Eye (tissue), 1 donor: ENCODE data around the gene TMEM114.
A peak's percentile ranks its signal among the peaks of the same experiment; 100 is the strongest.
"Not testable (repeated sequence)": the region's sequence is repeated elsewhere in the genome, so short reads cannot be mapped to it uniquely, and the experiment has no call there.

ENCODE experiments used
- DNase-seq: peaks from one replicate; pipeline ENCODE4 v3.0.0-alpha.2; 2015

TMEM114 gene

GRCh38 chr16:8572919-8573724, 17.2 kb downstream of the TMEM114 start:
- peak; percentile 57 for DNase-seq

DNA sequence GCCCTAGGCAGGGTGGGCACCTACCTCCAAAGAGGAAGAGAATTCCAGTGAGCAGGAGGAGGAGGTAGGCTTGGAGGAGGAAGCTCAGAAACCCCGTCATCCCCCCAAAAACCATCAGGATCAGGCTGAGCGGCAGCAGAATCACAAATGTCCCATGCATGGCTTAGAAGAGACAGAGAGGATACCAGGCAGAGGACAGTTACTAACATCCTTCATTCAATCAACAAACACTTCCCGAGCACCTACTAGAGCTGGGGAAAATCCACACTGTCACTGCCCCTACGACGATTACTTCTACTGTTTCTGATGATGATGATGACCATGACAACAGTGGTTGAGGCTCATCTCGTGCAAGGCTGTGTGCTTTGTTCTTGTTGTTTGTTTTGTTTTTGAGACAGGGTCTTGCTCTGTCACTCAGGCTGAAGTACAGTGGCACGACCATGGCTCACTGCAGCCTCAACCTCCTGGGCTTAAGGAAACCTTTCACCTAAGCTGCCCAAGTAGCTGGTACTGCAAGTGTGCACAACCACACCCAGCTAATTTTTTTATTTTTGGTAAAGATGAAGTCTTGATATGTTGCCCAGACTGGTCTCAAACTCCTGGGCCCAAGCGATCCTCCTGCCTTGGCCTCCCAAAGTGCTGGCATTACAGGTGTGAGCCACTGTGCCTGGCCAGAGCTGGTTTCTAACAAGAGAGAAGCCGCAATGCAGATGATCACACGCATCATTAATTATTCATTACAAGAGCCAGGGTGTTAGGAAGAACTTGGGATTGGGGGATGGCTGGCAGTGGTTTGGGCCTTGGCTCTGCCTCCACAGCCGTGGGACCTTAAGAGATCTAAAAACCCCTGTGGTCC, 18.0 kb downstream of the TMEM114 start:
- no peak for DNase-seq

DNA sequence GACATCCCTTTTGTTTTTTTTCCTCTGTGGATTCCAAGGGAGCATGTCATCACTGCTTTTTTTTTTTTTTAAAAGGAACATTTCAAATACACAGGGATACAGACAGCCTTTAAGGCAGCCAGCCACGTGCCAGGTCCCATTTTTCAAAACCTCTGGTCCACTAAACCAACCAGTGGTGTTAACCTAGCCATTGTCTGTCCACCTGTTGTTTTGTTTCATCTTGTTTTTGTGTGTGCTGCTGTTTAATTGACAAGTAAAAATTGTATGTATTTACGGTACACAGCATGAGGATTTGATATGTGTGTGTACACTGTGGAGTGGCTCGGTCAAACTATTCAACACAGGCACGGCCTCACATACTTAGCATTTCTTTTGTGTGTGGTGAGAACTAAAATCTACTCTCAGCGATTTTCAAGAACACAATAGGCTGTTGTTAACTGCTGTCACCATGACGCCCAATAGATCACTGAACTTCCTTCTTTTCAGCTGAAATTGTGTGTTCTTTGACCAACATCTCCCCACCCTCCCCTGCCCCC, 19.2 kb downstream of the TMEM114 start:
- DNase-seq: peak; percentile 56

- not testable (repeated sequence) for DNase-seq
Measured at GRCh38 chr16:8570393-8570792, 19.9 kb downstream of the TMEM114 start.

DNA sequence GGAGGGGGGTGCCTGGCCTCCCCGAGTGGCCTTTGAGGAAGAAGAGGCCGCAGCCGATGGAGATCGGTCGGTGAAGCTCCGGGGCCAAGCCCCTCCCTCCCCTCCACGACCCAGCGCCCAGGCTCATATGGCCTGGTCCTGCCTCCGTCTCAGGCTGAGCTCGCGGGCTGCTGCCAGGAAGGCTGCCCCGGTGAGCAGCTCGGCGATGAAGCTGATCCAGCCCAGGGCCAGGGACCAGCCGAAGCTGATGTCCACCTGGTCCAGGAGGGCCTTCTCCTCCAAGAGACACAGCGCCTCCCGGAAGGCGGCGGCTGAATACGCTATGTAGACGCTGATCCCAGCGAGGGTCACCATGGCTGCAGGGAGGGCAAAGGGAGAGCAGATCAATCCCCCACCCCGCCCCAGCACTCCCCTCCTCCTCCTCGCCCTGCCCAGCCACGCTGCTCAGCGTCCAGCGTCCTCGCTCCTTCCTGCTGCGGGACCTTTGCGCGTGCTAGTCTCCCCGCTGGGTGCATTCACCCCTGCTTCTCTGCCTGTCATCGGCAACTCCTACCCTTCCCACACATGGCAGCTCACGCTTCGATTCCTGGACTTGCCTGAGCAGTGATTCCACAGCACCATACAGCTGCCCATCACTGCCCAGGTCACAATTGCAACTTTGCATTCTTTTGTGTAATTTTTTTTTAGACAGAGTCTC, 20.5 kb downstream of the TMEM114 start:
- DNase-seq: peak; percentile 59

DNA sequence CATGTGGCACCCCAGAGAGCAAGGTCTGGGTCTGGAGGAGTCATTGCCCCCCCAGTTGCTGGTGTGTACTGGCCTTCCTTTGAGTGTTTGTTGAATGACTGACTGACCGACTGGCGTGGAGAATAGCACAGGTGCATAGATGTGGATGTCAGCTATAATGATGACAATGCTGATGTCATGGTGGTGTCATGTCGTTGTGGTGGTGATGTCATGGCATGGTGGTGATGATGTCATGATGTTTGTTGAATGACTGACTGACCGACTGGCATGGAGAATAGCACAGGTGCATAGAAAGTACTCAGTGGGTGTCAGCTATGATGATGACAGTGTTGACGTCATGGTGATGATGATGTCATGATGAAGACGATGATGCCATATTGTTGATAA, 22.1 kb downstream of the TMEM114 start:
- peak; percentile 46 for DNase-seq

- DNase-seq: peak; percentile 96
Measured at GRCh38 chr16:8567355-8568230, 22.7 kb downstream of the TMEM114 start.

DNA sequence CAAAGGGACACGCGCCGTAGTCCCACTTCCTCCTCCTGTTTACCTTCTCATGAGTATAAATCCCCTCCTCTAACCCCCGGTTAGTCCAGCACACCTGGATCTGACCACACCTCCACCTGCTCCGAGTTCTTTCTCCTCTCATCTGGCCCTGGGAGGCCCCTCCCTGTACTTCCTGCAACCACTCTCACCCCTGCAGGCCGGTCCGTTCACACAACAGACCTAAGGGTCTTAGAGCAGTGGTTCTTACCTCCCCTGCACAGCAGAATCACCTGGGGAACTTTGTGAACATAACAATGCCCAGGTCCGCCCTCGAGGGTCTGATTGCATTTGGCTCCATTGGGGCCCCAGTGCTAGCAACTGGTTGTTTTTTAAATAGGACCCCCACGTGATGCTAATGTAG, 24.8 kb downstream of the TMEM114 start:
- peak; percentile 26 for DNase-seq

GRCh38 chr16:8564934-8565345, 25.4 kb downstream of the TMEM114 start:
- DNase-seq: peak; percentile 40

GRCh38 chr16:8563944-8564540, 26.3 kb downstream of the TMEM114 start:
- DNase-seq: peak; percentile 11

DNA sequence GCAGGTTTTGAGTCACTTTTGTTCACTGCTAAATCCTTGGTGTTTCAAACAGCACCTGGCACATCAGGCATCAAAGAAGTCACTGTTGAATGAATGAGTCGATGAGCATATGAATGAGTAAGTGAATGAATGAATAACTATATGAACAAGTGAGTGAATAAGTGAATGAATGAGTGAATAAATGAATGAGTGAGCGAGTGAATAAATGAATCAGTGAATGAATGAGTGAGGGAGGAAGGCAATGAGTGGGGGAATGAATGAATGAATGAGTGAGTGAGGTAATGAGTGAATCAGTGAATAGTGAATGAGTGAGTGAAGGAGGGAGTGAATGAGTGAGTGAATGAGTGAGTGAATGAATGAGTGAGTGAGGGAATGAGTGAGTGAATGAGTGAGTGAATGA, 28.8 kb downstream of the TMEM114 start:
- no peak for DNase-seq

- no peak for DNase-seq
Measured at GRCh38 chr16:8555400-8555799, 34.9 kb downstream of the TMEM114 start.

- no peak for DNase-seq
Measured at GRCh38 chr16:8554881-8555280, 35.4 kb downstream of the TMEM114 start.

- DNase-seq: no peak
Measured at GRCh38 chr16:8554022-8554421, 36.3 kb downstream of the TMEM114 start.

DNA sequence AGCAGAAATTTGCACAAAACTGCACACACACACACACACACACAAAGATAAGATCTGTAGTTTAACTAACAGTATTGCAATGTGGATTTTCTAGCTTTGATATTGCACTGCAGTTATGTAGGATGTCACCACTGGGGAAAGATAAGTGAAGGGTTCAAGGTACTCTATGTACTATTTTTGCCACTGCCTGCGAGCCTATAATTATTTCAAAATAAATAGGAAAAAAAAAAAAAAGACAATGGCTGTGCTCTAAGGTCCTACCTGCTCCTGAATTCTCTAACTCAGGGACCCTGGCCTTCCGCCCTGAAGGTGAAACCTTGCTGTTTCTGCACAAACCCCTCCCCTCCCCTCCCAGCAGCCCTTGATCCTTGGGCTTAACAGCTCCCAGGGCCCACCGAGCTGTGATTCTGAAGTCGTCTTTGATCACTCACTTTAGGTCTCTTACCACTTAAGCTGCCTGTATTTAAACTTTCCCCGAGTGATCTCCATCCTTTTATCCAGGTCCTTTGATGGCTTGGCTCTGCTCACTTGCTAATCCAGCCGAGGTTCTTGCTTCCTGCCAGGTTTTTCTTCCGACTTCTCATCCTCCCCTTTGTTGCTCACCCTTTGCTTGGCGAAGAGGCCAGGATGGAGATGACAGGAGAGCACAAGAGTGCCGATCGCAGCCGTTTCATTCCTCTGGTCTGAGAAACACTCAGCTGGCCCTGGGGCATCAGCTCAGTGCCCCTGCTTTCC, 37.7 kb downstream of the TMEM114 start:
- no peak for DNase-seq

GRCh38 chr16:8551388-8552332, 38.7 kb downstream of the TMEM114 start:
- DNase-seq: no peak

DNA sequence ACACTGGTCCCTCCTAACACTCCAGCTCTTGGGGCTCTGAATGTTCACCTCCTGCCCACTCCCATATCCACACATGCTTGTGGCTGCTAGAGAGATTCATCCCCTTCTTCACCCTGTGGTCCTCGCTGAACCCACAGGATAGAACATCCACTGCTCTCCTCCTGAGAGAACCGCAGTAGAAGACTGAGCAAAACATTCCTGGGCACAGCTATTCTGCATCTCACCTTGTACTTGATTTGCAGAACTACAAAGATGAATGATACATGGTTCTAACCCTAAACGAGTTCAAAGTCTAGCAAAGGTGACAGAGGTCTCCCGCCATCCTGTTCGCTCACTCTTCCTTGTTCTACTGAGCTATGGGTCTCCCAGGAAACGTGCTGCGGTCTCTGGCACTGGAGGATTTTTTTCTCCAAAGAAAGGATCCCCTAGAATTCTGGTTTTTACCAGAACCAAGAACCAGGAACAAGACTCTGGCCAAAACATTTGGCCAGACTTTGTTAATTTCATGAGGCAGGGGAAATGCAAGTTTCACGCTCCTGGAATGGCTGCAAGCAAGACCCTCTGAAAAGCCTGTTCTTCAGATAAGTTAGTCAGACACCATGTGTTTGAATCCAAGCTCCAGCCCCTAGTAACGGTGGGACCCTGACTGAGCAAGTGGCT, 39.5 kb downstream of the TMEM114 start:
- DNase-seq: no peak

- DNase-seq: no peak
Measured at GRCh38 chr16:8549843-8550412, 40.4 kb downstream of the TMEM114 start.

GRCh38 chr16:8548166-8548565, 42.1 kb downstream of the TMEM114 start:
- DNase-seq: no peak
